ENCODE data around the gene MAL. TPM values are rescaled to one million over a fixed set of nuclear protein-coding genes. Genes with fewer than 3 reads are reported as not detected.

The MAL gene
- total and polyA plus RNA-seq, 2 of the 4 experiments (the other 2 are of a cell fraction), result not detected

- no peak for TF ChIP-seq MXI1 (IDR thresholded peaks at IDR 0.05; ENCODE audit: borderline replicate concordance, low read depth, low read length)
Measured at GRCh38 chr2:95063086-95063958, 37.8 kb downstream of the MAL start (continued).

GRCh38 chr2:95068256-95068655 is 42.7 kb downstream of the MAL start:
- Histone ChIP-seq H3K23ac (ENCODE audit: low read depth, low read length) (no peak overlapping the region), H4K8ac (ENCODE audit: low read depth in 2 of 2, low read length in 2 of 2) (no peak overlapping the region), H2BK120ac (ENCODE audit: low read depth, low read length) (no peak overlapping the region), H2BK20ac (ENCODE audit: low read depth, low read length) (no peak overlapping the region), H3K4me3 (ENCODE audit: insufficient read depth, low read depth, low read length) (no peak overlapping the region), H2BK5ac (ENCODE audit: low read depth, low read length, poor library complexity, severe bottlenecking) (no peak overlapping the region), H3K4me2 (ENCODE audit: low read depth, low read length) (no peak overlapping the region), H3K9me3 (ENCODE audit: control insufficient read depth, insufficient read depth, low read length) (no peaks in the 10 kb centered on the region), H3K36me3 (ENCODE audit: control insufficient read depth, insufficient read depth, low read length) (no peaks in the 10 kb centered on the region), H2AK9ac (replicated peaks; ENCODE audit: low read depth, low read length, poor library complexity) (no peak overlapping the region), H3K9ac (ENCODE audit: low read depth, low read length) (no peak overlapping the region), H2AK5ac (ENCODE audit: low read depth, low read length) (no peak overlapping the region), H3K27me3 (ENCODE audit: control insufficient read depth, insufficient read depth, low read length) (peaks cover 17% of the 10 kb centered on the region), H3K9me1 (ENCODE audit: insufficient read depth, low read length) (no peaks in the 10 kb centered on the region), H3K27ac (ENCODE audit: insufficient read depth, low read length) (no peak overlapping the region), H3K79me1 (ENCODE audit: low read depth in 1 of 2, low read length in 2 of 2) (no peaks in the 10 kb centered on the region), H2BK15ac (ENCODE audit: low read depth, low read length) (no peak overlapping the region), H3K56ac (ENCODE audit: extremely low read depth, insufficient read depth, low read length) (no peak overlapping the region), H3K14ac (replicated peaks; ENCODE audit: low read depth, low read length) (no peak overlapping the region), H4K5ac (ENCODE audit: low read depth, low read length) (no peak overlapping the region), H4K91ac (ENCODE audit: insufficient read depth, low read depth, low read length) (no peak overlapping the region), H3K4ac (ENCODE audit: low read depth, low read length) (no peak overlapping the region), H4K20me1 (ENCODE audit: insufficient read depth, low read length) (no peaks in the 10 kb centered on the region), H3K18ac (ENCODE audit: low read depth, low read length) (no peak overlapping the region), H2AFZ (replicated peaks; ENCODE audit: low read length, poor library complexity) (no peak overlapping the region), H3K4me1 (ENCODE audit: control insufficient read depth, insufficient read depth, low read length) (no peaks in the 10 kb centered on the region)
- in situ Hi-C loops (cut with MboI; ENCODE audit: low sequenced_read_pairs) (no loop called here), dilution Hi-C loops (cut with HindIII; ENCODE audit: low sequenced_read_pairs, unreplicated experiment) (no loop called here), intact Hi-C loops (cut with micrococcal nuclease) (no loop called here)
- ChIA-PET CTCF (no interaction called here), POLR2A (ENCODE audit: unreplicated experiment) (no interaction called here)
- no peak for TF ChIP-seq RCOR1 (IDR thresholded peaks at IDR 0.05; ENCODE audit: insufficient replicate concordance, low read length)
- TF ChIP-seq MAFK (IDR thresholded peaks at IDR 0.05; ENCODE audit: low read depth, low read length), result no peak
- no peak for TF ChIP-seq NFE2L2 (IDR thresholded peaks at IDR 0.05; ENCODE audit: low read depth, low read length)
- no peak for TF ChIP-seq MAZ (IDR thresholded peaks at IDR 0.05; ENCODE audit: borderline replicate concordance, low read depth, low read length)
- no peak for TF ChIP-seq RFX5 (IDR thresholded peaks at IDR 0.05; ENCODE audit: low read depth, low read length)
- TF ChIP-seq SMC3 (IDR thresholded peaks at IDR 0.05; ENCODE audit: low read depth, low read length), result no peak
- TF ChIP-seq CHD1 (IDR thresholded peaks at IDR 0.05; ENCODE audit: low read depth, low read length), result no peak
- no peak for TF ChIP-seq RAD21 (IDR thresholded peaks at IDR 0.05; ENCODE audit: low read length)
- no peak for TF ChIP-seq FOS (IDR thresholded peaks at IDR 0.05; ENCODE audit: low read depth, low read length)
- no peak for TF ChIP-seq MXI1 (IDR thresholded peaks at IDR 0.05; ENCODE audit: borderline replicate concordance, low read depth, low read length)
- TF ChIP-seq CEBPB (IDR thresholded peaks at IDR 0.05; ENCODE audit: low read depth, low read length), result no peak
- no peak for TF ChIP-seq BHLHE40 (IDR thresholded peaks at IDR 0.05; ENCODE audit: low read depth, low read length)
- no peak for DNase-seq
- WGBS, 2 experiments (ENCODE audit: extremely low coverage in 2 of 2, insufficient read length in 1 of 2), result no CpG with 5 or more reads among the region's 2 CpGs
- BruUV-seq (replicated peaks), result no TSS peak
- ATAC-seq (ENCODE audit: low read depth), result no peak

Data from IMR-90 (cell line).